Astrocyte (in vitro differentiated cells and primary cell): ENCODE results near the gene ZNF780B.

Experiments
- CTCF ChIP-seq: IDR thresholded peaks from 2 replicates; pipeline ENCODE4 v1.5.1; 2011; ENCODE audit warnings: low read depth, mild to moderate bottlenecking, inconsistent platforms, low read length, moderate library complexity; ENCODE audit not compliant: insufficient read depth
- EZH2 ChIP-seq: IDR thresholded peaks from 2 replicates; pipeline ENCODE4 v1.6.1; 2012; ENCODE audit warnings: mild to moderate bottlenecking, low read length, inconsistent platforms; ENCODE audit not compliant: insufficient read depth

DNA sequence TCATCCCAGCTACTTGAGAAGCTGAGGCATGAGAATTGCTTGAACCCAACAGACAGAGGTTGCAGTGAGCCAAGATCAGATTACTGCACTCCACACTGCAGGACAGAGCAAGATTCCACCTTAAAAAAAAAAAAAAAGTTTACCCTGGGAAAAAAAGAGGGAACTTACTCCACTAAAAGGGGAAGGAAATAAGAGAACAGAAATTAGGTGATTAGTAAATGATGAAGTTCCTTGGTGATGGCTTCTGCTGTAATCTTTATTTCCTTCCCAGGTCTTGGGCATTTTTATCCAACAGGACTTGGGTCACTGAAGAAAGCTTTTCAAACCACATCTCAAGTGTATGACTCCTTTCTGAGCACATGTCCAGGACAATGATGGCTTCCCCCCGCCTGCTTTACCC, 25.4 kb upstream of the ZNF780B start:
- TF ChIP-seq CTCF = no peak
- TF ChIP-seq EZH2 = no peak
